ENCODE data around the gene TMEM45B. TPM values are rescaled to one million over a fixed set of nuclear protein-coding genes. Genes with fewer than 3 reads are reported as not detected.
A peak's percentile ranks its signal among the peaks of the same experiment; 100 is the strongest.
"Not testable (repeated sequence)": the region's sequence is repeated elsewhere in the genome, so short reads cannot be mapped to it uniquely, and the experiment has no call there.

TMEM45B gene
- under 1 TPM; 0.16 to 0.48 (median 0.33) TPM for total RNA-seq

GRCh38 chr11:129815596-129816461 is at the start of gene TMEM45B:
Gene TMEM45B (plus strand): TSS chr11:129815848. CDS start chr11:129852483, 36,635 bp downstream.
- H3K4me3 Mint-ChIP-seq: peak within 1 kb of the TSS; percentile 83
- H3K9me3 Mint-ChIP-seq: no peaks in the 10 kb centered on the region
- peaks cover under 1% of the 10 kb centered on the region for H3K36me3 Mint-ChIP-seq (ENCODE audit: insufficient read depth)
- no peak for DNase-seq
- peaks cover 13% of the 10 kb centered on the region for H3K27me3 Mint-ChIP-seq (ENCODE audit: low read depth)
- peaks cover 49% of the 10 kb centered on the region for H3K4me1 Mint-ChIP-seq (ENCODE audit: low read depth)
- ATAC-seq: peak; percentile 61 to 70

- Mint-ChIP-seq H3K27me3 (ENCODE audit: low read depth) (no peaks in the 10 kb centered on the region), H3K36me3 (ENCODE audit: insufficient read depth) (peaks cover 2% of the 10 kb centered on the region), H3K4me1 (ENCODE audit: low read depth) (peaks cover 3% of the 10 kb centered on the region), H3K9me3 (peaks cover 10% of the 10 kb centered on the region), H3K4me3 (no peak overlapping the region)
- ATAC-seq (no peak), DNase-seq (no peak)
These were observed 48.6 kb upstream of the TMEM45B start for GRCh38 chr11:129766898-129767604.

DNA sequence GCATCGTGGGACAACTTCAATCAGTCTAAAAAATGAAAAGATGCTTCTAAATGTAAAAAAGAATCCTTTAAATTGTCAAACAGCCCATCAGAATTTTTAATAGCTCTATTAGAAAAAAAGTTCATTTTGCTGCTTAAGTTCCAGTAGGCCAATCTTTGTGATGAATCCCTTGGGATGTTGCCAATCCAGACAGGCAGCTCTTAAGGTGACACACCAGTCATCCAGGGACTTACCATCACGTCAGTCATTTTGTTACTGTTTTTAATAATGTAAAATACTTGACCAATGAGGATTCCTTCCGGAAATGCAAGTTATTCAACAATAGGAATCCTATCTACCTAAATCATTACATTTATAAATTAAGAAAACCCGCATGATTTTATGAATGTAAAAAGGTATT is 47.8 kb upstream of the TMEM45B start:
- Mint-ChIP-seq H3K4me1 (ENCODE audit: low read depth) (peaks cover 3% of the 10 kb centered on the region), H3K36me3 (ENCODE audit: insufficient read depth) (peaks cover 2% of the 10 kb centered on the region), H3K27me3 (ENCODE audit: low read depth) (no peaks in the 10 kb centered on the region), H3K4me3 (no peak overlapping the region), H3K9me3 (peaks cover 10% of the 10 kb centered on the region)
- DNase-seq (no peak), ATAC-seq (no peak)

DNA sequence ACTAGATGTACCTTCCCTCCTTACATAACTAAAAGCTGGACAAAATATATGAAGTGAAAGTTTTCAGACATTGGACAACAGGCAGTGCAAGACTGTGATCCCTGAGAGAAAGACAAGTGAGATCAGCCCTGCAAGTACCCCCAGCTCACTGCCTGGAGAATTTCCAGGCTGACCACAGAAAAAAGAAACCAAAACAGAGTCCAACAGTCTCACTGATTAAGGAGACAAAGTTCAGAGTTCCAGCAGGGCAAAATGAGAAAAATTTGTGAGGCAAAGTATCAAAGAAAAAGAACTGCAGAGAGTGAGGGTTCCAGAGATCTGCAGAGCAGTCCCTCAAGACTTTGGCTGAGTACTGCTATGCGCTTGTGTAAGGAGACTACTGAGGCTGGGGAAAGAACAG is 47.3 kb upstream of the TMEM45B start:
- DNase-seq: no peak
- Mint-ChIP-seq H3K27me3 (ENCODE audit: low read depth) (no peaks in the 10 kb centered on the region), H3K9me3 (peaks cover 10% of the 10 kb centered on the region), H3K4me1 (ENCODE audit: low read depth) (peaks cover 3% of the 10 kb centered on the region), H3K4me3 (no peak overlapping the region), H3K36me3 (ENCODE audit: insufficient read depth) (no peaks in the 10 kb centered on the region)
- ATAC-seq: no peak

DNA sequence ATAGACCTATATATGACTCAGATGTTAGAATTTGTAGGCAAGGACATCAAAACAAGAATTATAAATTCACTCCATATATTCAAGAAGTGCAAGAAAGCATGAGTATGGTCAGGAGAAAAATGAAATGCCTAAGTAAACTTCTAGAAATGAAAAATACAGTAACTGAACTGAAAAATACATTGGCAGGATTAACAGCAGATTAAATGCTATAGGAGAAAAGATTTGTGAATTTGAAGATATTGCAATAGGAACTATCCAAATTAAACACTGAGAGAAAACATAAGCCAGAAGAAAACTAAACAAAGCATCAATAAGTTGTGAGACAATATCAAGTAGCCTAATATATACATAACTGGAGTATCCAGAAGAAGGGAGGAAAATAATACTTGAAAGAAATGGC is 46.6 kb upstream of the TMEM45B start:
- DNase-seq (no peak), ATAC-seq (no peak)
- no peak overlapping the region for H3K4me3 Mint-ChIP-seq
- no peaks in the 10 kb centered on the region for H3K36me3 Mint-ChIP-seq (ENCODE audit: insufficient read depth)
- H3K27me3 Mint-ChIP-seq (ENCODE audit: low read depth): no peaks in the 10 kb centered on the region
- H3K4me1 Mint-ChIP-seq (ENCODE audit: low read depth): peaks cover 3% of the 10 kb centered on the region
- H3K9me3 Mint-ChIP-seq: peaks cover 10% of the 10 kb centered on the region

DNA sequence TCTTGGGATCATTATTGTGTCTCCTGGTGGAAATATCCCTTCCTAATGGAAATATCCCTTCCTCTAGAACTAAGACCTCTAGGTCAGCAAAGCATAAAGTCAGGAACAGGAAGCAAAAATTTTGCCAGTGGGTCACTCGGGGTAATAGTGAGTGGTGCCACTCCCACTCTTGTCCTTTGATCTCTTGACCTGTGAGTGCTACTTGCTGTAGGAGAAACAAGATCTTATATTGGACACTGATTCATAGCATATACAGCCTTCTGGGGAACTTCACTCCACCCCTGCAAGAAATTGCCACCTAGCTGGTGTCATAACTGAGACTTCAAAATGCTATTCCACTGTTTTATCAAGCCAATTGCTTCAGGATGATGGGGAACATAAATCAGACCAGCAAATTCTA is 44.7 kb upstream of the TMEM45B start:
- no peak for DNase-seq
- no peak for ATAC-seq
- H3K4me3 Mint-ChIP-seq: no peak overlapping the region
- peaks cover 10% of the 10 kb centered on the region for H3K9me3 Mint-ChIP-seq
- no peaks in the 10 kb centered on the region for H3K36me3 Mint-ChIP-seq (ENCODE audit: insufficient read depth)
- no peaks in the 10 kb centered on the region for H3K27me3 Mint-ChIP-seq (ENCODE audit: low read depth)
- H3K4me1 Mint-ChIP-seq (ENCODE audit: low read depth): no peaks in the 10 kb centered on the region

DNA sequence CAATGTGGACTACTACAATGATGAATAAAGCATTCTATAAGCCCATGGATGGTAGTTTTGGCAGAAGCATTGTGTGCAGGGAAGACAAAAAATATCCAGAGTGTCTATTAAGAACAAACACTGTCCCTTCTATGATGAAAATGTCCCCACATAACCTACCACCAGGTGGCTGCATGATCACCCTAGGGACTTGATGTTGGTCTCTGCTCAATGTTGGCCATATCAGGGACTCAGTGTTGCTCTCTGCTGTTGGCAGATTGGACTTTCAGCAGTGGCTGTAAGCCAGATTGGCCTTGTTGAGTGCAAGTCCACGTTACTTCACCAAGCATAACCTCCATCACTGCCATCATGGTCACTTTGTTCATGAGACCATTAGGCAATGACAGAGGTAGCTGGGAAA is 44.2 kb upstream of the TMEM45B start:
- H3K27me3 Mint-ChIP-seq (ENCODE audit: low read depth); ATAC-seq; H3K36me3 Mint-ChIP-seq (ENCODE audit: insufficient read depth); H3K4me3 Mint-ChIP-seq; DNase-seq; H3K4me1 Mint-ChIP-seq (ENCODE audit: low read depth): not testable (repeated sequence)
- H3K9me3 Mint-ChIP-seq: peaks cover 10% of the 10 kb centered on the region

DNA sequence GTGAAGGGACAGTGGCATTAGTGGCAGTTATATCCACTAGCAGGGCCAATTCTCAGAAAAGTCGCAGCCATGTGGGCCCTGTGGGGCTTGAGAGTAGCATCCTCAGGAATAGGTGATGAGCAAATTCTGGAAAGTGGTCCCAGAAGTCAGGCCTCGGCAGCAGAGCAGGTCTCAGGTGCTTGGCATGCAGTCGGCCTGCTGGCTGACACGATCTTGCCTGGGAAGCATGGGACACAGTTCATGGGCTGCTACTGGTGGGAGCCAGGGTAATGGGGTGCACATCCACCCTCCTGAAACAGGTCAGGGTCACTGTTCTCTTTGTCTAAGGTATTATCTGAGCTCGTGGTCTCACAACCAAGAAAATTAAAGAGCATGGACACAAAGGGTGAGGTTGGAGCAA is 36.8 kb upstream of the TMEM45B start:
- ATAC-seq (no peak), DNase-seq (no peak)
- Mint-ChIP-seq H3K4me3 (no peak overlapping the region), H3K36me3 (ENCODE audit: insufficient read depth) (no peaks in the 10 kb centered on the region), H3K4me1 (ENCODE audit: low read depth) (no peaks in the 10 kb centered on the region), H3K27me3 (ENCODE audit: low read depth) (no peaks in the 10 kb centered on the region), H3K9me3 (no peaks in the 10 kb centered on the region)

DNA sequence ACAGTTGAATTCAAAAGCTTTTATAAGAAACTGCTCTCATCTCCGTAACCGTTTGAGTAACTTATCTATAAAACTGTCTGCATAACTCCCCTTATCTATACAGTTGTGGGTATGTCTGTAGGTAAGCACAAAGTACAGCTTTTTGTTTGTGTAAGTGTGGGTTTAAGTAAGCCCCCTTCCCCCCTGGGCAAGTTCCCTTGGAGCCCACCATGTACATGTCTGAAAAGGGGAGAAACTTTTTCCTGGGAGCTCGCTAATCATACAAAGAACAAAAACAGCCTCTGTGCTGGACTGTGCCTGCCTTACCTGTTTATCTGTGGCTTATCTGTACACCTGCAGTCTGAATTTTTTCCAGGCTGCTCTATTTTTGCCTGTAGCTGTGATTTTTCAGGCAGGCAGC is 36.3 kb upstream of the TMEM45B start:
- Mint-ChIP-seq H3K9me3 (no peaks in the 10 kb centered on the region), H3K36me3 (ENCODE audit: insufficient read depth) (no peaks in the 10 kb centered on the region), H3K4me3 (no peak overlapping the region), H3K4me1 (ENCODE audit: low read depth) (no peaks in the 10 kb centered on the region), H3K27me3 (ENCODE audit: low read depth) (no peaks in the 10 kb centered on the region)
- DNase-seq (no peak), ATAC-seq (no peak)

DNA sequence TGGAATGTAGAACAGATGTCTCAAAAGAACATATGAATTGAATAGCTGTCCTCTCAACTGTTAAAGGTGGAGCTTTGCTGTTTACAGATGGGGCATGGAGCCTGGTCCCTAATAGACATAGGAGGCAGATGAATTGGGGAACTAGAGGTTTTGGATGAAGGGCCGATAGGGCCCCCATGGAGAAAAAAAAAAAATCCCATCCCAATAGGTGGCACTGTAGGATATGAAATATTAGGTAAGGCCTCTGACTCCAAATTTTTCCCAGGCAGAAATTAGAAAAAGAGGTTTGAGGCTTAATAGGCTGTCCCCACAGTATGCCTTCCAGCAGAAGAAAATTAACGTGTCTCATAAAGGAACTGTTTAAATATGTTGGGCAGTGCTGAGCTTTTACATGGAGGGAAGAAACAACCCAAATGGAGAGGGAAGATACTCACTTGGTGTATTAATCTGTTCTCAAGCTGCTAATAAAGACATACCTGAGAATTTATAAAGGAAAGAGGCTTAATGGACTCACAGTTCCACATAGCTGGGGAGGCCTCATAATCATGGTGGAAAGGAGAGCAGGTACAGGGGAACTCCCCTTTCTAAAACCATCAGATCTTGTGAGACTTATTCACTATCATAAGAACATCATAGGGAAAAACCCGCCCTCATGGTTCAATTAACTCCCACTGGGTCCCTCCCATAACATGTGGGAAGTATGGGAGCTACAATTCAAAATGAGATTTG is 30.1 kb upstream of the TMEM45B start:
- ATAC-seq: no peak
- Mint-ChIP-seq H3K9me3 (no peaks in the 10 kb centered on the region), H3K4me1 (ENCODE audit: low read depth) (peaks cover 16% of the 10 kb centered on the region), H3K27me3 (ENCODE audit: low read depth) (peaks cover 2% of the 10 kb centered on the region), H3K4me3 (no peak overlapping the region), H3K36me3 (ENCODE audit: insufficient read depth) (no peaks in the 10 kb centered on the region)
- no peak for DNase-seq

GRCh38 chr11:129786112-129786416 is 29.6 kb upstream of the TMEM45B start:
- ATAC-seq; H3K4me3 Mint-ChIP-seq; H3K27me3 Mint-ChIP-seq (ENCODE audit: low read depth); H3K36me3 Mint-ChIP-seq (ENCODE audit: insufficient read depth); H3K9me3 Mint-ChIP-seq; DNase-seq: not testable (repeated sequence)
- H3K4me1 Mint-ChIP-seq (ENCODE audit: low read depth): peaks cover 18% of the 10 kb centered on the region

GRCh38 chr11:129787532-129788155 is 28.0 kb upstream of the TMEM45B start:
- no peaks in the 10 kb centered on the region for H3K36me3 Mint-ChIP-seq (ENCODE audit: insufficient read depth)
- H3K9me3 Mint-ChIP-seq: no peaks in the 10 kb centered on the region
- ATAC-seq (no peak), DNase-seq (no peak)
- H3K4me3 Mint-ChIP-seq: no peak overlapping the region
- peaks cover 22% of the 10 kb centered on the region for H3K4me1 Mint-ChIP-seq (ENCODE audit: low read depth)
- peaks cover 2% of the 10 kb centered on the region for H3K27me3 Mint-ChIP-seq (ENCODE audit: low read depth)

DNA sequence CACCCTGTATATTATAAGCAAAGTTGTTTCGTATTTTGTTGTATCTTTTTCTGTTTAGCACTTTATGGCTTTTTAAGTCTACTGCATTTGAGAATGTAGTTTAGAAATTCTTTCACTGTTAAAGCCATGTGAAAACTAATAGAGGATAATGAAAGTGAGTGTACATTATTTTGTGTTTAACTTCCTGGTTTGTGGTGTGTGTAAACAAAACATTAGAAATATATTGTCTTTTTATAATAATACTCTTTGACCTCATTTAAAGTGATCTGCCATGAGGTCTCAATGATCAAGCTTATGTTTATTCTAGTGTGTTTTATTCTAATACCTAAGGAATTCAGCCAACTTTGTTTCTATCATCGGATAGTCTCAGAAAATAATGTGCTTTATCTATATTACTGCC is 27.4 kb upstream of the TMEM45B start:
- Mint-ChIP-seq H3K27me3 (ENCODE audit: low read depth) (peaks cover 2% of the 10 kb centered on the region), H3K9me3 (no peaks in the 10 kb centered on the region), H3K4me1 (ENCODE audit: low read depth) (peaks cover 22% of the 10 kb centered on the region), H3K4me3 (no peak overlapping the region), H3K36me3 (ENCODE audit: insufficient read depth) (no peaks in the 10 kb centered on the region)
- ATAC-seq (no peak), DNase-seq (no peak)

- DNase-seq (no peak), ATAC-seq (no peak)
- Mint-ChIP-seq H3K4me1 (ENCODE audit: low read depth) (peaks cover 22% of the 10 kb centered on the region), H3K9me3 (no peaks in the 10 kb centered on the region), H3K36me3 (ENCODE audit: insufficient read depth) (no peaks in the 10 kb centered on the region), H3K27me3 (ENCODE audit: low read depth) (peaks cover 2% of the 10 kb centered on the region), H3K4me3 (no peak overlapping the region)
These were observed 25.5 kb upstream of the TMEM45B start for GRCh38 chr11:129790106-129790505.

Measured in activated T-cell treated with anti-CD3 and anti-CD28 coated beads, Interleukin-2, amount 50 U/mL, for 4 hours (primary cell).